Activated T-helper 1 cell treated with anti-CD3 and anti-CD28 coated beads, Interleukin-2, amount 50 U/mL, for 16 hours (primary cell): ENCODE measurements around the gene CSNK2A1.
"Not testable (repeated sequence)": the region's sequence is repeated elsewhere in the genome, so short reads cannot be mapped to it uniquely, and the experiment has no call there.

Source experiments
- DNase-seq, 2 donors: peaks; one replicate each; pipeline ENCODE4 v3.0.0-alpha.2; 2020; ENCODE audit warnings: low read depth in 1 of 2, low spot score in 1 of 2

Gene CSNK2A1

DNA sequence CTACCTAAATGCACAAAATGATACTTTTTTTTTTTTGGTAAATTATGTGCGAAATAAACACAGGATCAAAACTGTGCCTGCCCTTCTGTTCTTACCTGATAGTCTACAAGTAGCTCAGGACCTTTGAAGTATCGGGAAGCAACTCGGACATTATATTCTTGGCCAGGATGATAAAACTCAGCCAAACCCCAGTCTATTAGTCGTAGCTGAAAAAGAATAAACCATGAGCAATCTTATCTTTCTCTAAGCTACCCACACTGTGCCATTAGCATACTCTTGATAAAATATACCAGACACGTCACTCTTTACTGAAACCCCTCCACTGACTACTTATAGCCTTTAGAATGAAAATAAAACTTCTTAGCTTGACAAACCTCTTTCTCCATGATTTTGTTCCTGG lies 51.4 kb downstream of the CSNK2A1 start:
- DNase-seq: no peak

DNA sequence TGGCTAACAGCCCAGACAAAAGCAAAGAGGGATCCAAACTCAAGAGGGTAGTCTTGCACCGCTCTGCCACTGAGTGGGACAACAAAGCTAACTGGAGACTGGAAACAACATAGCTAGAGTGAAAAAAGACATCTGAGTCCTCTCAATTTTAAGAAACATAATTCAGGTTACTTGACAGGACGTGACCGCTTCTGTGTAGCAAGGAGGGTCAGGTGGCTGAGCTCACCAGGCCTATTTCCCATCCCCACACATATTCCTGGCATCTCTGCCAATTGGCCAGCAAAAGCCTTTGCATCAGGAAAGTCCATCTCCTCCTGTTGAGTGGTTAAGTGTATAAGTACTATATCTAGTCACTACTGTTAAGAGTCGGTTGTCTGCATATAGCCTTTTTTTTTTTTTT lies 55.9 kb downstream of the CSNK2A1 start:
- no peak for DNase-seq

DNA sequence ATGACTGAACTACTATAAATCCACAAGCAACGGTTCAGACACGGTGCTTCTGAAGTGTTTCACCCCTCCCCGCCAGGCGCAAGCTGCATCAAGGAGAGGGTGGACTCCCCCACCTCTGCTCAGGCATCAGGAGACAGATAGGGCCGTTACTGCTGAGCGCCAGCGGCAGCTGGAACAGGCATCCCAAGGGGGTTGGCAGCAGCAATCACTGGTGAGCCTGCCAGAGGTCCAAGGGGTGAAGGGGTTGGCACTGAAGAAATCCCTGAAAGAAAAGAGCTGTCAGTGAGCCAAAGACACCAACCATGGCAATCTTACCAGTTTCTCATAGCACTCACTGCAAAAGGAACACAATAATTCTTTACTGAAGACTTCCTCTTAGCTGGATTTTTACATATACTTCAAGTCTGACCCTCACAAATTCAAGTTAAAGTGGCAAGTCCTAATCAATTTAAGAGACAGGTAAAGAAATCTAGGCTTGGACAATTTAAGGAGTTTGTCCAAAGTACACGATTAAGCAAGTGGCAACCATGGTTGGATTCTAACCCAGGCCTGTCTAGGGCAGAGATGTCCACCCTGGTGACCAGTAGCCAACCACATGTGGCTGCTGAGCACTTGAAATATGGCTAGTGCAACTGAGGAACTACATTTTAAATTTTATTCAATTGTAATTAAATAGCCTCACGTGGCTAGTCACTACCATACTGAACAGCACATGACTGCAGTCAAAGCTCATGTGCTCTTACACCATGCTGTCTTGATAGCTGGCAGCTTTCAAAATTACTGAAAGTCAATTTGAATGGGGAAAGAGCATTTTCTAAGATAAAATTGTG lies 59.6 kb downstream of the CSNK2A1 start:
- no peak for DNase-seq

DNA sequence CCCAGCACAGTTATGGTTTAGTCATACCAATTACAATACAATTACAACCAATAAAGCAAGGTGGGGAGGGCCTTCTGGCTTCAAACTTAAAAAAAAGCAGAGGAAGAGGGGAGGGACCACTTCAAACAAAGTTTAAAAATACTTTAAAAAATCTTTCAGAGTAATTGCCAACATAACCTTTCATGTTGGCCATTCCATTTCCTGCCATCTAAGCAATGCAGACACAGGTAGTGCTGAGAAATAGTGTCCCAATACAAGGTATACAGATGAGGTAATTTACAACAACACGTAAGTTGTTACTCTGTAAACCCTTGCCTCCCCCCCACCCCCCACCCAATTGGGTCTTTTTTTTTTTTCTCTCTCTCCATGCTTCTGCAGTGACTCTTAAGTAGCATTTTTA lies 62.4 kb downstream of the CSNK2A1 start:
- DNase-seq: no peak

DNA sequence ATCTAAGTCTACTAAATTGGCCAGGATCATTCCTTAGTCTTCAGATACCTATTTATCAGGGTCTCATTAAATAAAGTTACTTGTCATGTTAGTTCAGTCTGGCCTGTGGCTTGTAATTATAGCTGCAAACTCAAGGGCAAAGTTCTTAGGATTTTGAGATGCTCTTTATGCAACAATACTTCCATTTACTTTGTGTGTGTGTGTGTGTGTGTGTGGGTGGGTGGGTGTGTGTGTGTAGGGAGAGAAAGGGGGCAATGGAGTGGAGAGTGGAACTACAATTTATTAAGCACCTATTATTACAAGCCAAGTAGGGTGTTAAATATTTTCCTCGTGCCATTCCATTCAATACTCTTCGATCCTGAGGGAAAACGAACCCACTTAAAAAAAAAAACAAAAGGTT lies 63.5 kb downstream of the CSNK2A1 start:
- no peak for DNase-seq

DNA sequence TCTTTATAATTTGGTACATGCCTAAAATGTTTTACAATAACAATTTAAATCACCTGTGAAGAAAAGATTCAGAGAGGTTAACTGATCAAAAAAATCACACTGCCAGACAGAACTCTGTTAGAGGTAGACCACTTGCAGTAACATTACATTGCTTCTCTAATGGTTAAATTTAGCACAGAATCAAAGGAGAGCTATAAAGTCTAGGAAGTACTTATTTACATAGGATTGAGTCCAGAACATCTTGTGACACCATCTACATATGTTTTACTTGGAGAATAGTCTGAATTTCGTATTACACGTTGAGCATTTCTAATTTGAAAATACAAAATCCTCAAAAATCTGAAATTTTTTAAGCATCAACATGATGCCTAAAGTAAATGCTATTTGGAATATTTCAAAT lies 64.1 kb downstream of the CSNK2A1 start:
- no peak for DNase-seq

DNA sequence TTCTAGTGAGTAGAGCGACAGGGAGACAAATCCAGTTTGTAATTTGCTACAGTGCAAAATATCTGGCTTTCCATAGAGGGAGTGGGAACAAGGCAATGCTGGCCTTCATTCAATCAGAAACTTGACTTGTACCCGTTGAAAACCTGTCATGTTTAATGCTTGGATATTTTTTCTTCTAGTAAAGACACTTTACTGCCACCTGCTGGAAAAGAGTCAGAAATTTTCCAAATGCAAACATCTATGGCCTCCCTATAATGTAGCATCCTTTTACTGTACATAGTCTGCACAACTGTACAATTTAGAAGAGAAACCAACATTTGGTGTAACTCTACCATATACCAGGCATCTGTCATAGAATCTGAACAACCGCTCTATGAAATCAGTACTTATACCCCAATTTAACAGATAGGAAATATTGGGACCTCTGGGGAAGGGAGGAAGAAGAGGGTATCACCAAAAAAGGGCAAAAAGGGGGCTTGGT lies 64.6 kb downstream of the CSNK2A1 start:
- DNase-seq: no peak

DNA sequence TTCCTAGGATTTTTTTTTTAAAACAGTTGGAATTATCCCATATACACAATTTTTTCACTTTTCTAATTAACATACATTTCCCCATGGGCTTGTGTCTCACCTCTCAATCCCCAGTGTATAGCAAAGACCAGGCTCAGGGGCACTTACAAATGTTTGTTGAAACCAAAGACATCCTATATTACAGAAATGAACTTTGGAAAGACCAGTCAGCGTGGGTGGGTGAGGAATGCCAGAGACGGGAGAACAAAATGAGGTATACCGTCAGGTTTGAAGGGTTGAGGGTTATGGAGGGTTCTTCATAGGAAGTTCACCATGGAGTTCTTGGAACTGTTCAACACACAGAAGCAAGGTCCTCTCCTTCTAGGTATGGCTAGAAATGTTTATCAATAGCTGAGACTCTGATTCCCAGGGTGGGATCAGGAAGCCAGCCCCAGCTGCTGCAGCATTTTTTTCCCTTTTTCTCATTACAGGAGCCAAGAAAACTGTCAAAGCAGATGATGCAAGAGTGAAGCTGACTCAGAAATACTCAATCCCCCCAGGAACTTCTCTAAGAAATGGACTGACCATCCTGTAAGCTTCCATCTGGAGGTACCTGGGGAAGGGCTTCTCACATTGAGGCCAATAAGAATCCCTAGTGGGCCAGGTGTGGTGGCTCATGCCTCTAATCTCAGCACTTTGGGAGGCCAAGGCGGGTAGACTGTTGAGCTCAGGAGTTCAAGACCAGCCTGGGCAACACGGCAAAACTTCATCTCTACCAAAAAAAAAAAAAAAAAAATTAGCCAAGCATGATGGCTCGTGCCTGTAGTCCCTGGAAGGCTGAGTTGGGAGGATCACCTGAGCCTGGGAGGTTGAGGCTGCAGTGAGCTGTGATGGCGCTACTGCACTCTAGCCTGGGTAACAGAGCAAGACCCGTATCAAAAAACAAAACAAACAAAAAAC lies 65.3 kb downstream of the CSNK2A1 start:
- DNase-seq: no peak

DNA sequence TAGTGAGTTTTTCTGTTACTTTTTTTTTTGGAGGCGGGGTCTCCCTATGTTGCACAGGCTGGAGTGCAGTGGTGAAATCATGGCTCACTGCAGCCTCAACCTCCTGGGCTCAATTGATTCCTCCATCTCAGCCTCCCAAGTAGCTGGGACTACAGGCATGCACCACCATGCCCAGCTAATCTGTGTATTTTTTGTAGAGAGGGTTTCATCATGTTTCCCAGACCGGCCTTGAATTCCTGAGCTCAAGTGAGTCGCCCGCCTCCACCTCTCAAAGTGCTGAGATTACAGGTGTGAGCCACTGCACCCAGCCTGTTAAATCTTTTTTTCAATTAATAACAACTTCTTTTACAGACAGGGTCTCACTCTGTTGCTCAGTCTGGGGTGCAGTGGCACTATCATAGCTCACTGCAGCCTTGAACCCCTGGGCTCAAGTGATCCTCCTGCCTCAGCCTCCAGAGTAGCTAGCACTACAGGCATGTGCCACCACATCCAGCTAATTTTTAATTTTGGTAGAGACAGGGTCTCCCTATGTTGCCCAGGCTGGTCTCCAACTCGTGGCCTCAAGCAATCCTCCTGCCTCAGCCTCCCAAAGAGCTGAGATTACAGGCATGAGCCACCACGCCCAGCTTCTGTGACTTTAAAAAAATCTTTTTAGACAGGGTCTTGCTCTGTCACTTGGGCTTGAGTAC lies 66.9 kb downstream of the CSNK2A1 start:
- DNase-seq: not testable (repeated sequence)

DNA sequence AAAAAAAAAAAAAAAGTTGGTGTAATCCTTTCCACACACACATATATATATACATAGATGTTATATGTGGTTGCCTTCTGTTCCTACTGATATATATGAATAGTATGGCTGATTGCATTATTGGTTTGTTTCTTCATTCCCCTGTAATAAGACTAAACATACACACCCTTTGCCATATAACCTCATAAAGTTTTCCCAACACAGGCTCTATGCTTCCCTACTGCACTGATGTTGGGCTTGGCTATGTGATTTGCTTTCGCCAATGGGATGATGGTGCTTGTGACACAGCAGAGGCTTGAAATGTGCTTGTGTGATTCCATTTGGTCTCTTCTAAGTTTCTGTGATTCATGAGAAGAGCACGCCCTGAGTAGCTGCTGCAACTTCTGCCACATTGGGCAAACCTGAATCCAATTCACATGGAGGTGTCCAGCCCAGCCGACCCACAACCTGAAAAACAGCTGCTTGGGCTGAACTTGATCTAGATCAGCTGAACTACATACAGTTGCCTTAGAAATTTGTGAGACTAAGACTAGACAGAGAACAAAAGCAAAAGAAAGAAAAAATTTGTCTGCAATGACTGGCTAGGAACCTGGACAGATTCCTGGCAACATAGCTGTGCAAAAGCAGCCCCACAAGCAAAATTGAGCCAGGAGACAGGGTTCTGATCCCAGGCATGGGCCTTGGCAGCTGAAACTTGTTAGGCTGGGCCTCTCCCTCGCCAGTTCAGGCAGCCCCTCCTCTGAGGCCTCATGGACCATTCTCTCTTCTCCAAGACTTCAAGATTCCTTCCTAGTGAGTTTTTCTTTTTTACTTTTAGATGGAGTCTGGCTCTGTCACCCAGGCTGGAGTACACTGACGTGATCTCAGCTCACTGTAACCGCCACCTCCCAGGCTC lies 67.9 kb downstream of the CSNK2A1 start:
- no peak for DNase-seq

DNA sequence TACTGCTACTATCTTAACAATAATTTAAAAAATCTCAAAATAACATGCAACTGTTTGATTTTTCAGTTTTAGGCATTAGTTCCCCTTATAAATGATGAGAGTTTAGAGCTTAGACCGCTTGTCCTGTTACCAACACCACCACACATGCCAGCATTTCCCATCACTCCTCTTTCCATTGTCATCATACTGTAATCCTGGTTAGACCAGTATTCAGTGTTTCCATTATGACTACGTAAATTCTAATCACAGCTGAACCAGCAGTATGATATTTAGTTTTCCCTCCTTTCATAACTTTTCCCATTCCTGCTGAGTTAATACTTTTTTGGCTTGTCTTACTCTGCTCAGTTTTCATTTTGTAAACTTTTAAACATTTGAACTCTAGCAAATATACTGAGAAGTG lies 69.0 kb downstream of the CSNK2A1 start:
- DNase-seq: no peak

DNA sequence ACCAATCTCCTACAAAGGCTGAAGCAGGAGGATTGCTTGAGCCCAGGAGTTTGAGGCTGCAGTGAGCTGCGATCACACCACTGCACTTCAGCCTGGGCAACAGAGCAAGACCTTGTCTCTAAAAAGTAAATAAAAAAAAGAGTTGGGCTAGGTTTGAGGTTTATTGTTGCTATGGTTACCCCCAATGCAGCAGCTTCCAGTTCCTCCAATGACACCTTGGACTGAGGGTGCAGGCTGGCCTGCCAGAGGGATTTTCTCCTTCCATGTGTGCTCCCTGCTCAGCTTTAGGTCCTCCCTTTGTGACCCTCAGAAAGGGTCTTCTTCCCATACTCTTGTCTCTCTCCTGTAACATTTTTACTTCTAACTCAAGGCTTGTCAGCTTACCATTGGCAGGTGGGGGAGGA lies 70.7 kb downstream of the CSNK2A1 start:
- no peak for DNase-seq

DNA sequence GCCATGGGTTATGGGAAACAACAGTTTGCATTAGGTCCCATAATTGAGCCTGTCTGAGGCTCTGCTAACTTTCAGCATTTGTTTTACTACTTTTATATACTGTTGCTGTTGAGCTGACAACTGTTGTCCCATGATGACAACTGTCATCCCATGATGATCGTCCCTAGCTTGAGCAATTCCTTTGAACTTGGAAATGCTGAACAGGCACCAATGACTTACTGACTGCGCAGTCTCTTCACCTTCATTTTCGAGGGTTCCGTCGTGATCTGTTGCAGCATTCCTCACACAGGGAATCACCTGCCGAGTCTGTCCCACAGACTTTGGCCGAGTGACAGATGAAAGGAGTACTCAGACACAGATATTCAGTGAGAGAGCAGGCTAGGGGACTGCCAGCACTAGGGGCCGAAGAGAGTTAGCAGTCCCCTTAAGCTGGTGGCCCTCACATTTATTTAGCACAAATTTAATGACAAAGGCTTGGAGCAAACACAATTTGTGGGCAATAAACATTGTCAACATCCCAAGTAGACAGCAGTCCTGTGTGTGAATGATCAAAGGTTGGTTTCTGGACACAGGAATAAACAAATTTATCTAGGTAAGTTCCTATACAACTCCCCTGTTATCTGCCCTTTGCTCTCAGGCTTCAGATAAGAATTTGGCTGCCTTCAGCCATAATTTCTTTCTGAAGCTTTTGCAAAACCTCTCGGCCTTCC lies 71.3 kb downstream of the CSNK2A1 start:
- no peak for DNase-seq

DNA sequence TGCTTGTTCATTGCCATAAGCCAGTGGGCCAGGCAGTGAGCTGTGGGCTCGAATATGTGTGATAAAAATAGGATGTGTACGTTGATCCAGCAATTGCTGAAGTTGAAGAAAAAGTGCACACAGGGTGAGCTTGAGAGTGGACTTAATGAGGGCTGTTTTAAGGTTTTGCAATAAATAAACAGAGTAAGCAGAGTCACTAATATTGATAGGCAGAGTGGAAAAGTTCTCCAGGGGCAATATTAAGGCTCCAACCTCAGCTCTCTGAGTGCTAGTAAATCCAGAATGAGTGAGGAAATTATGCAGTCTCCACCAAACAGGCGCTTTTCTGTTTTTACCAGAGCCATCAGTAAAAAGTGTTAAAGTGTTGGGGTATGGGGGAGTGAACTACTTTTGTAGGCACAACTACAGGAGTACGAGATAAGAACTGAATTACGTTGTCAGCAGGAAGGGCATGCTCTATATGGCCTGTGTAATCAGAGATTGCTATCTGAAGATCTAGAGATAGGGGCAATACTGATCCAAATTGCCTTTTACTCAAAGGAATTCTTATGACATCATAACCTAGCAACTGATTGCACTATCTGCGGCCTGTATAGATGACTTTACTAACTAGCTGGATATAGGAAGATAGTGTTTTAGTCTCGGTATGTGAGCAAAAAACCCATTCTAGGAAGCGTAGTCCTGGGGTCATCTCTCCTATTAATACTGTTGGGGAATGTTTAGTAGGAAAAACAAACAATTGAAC lies 73.7 kb downstream of the CSNK2A1 start:
- DNase-seq: no peak

DNA sequence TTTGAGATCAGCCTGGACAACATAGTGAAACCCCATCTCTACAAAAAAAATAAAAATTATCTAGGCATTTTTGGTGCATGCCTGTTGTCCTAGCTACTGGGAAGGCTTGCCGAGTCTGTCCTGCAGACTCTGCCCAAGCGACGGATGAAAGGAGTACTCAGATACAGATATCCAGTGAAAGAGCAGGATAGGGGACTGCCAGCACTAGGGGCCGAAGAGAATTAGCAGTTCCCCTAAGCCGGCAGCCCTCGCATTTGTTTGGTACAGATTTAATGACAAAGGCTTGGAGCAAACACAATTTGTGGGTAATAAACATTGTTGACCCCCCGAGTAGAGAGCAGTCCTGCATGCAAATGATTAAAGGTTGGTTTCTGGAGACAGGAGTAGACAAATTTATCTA lies 75.8 kb downstream of the CSNK2A1 start:
- no peak for DNase-seq

DNA sequence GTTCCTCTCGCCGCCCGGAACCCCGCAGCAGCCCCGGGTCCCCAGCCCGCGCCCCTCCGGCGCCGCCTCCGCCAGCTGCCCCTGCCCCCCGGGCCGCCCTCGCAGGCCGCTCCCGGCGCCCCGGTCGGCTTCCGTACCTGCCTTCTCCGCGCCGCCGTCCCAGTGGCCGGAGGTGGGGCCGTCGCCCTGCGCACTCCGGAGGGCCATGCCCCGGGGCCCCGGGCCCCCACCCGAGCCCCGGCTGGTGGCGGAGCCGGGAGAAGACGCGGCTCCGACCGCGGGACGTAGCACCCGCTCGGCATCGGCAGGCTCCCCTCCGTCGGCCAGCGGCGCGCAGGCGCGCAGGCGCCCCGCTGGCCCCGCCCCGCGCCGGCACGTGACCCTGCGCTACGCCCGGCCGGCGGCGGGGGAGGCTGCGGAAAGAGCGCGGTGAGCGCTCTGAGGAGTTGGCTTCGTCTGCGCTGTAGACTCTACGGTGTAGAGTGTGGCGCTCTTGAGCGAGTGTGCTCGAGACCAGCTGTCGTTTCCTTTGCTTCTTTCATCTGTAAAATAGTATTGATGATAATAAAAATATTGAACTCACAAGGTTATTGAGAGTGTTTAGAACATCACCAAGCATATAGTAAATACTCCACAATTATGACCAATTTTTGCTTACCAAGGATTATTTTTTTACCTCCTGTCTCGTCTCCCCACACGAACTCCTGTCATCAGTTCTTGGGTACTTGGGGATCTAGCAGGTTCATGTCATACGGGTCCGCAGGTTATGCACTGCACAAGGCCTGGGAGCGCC lies 81.2 kb downstream of the CSNK2A1 start, which contains the start of gene TBC1D20:
Gene TBC1D20 (minus strand): TSS at position 335 of the 793 bp plus-strand sequence. CDS start 128 bp downstream, at position 207.
- peak; percentile 64 to 79 for DNase-seq

DNA sequence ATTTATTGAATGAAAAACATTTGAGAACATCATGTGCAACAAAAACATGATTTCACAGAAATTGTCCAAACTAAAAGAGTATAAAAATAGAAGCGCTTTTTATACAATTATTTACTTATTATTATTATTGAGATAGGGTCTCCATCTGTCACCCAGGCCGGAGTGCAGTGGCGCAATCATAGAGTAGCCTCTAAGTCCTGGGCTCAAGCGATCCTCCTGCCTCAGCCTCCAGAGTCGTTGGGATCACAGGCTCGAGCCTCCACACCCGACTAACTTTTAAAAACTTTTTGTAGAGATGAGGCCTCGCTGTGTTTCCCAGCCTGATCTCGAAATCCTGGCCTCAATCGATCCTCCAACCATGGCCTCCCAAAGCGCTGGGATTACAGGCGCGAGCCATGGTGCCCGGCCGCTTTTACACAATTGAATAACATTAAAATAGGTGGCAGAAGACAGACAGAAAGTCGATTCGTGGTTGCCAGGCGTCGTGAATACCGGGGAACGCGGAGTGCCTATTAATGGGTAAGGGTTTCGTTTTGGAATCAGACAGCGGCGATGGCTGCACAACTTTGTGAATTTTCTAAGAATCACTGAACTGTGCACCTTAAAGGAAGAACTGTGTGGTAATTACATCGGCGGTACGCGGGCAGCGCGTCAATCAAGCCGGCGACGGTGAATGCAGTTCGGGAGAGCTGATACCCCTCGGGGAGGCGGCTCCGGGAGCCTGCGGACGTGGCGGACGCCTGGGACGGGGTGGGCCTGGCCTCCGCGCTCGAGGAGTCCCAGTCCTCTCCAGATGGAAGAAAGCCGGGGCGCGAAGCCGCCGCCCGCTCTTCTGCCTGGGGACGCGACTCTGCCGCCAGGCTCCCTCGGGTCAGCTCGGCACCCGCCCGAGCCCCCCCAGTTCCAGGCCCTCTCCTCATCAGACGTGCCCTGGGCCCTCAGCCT lies 82.1 kb downstream of the CSNK2A1 start:
- DNase-seq: peak; percentile 17 to 28
